Thyroid gland (tissue), 4 donors: ENCODE results near the gene TNS2. TPM values are rescaled to one million over a fixed set of nuclear protein-coding genes. Genes with fewer than 3 reads are reported as not detected.
A peak's percentile ranks its signal among the peaks of the same experiment; 100 is the strongest.

Source experiments
- DNase-seq, 2 donors: peaks; one replicate each; pipeline ENCODE4 v3.0.0-alpha.2; 2019
- H3K27ac ChIP-seq, 3 donors: fragments of 200-600 bp; sonication (generic); 1 replicate in 2 of 3; 2 replicates in 1 of 3; pipeline ENCODE4 v1.5.1; 2016 to 2019; ENCODE audit warnings: mild to moderate bottlenecking in 1 of 3, moderate library complexity in 1 of 3
- H3K27me3 ChIP-seq: fragments of 200-600 bp; sonication (generic); one replicate; pipeline ENCODE4 v1.5.1; 2019
- H3K36me3 ChIP-seq, 2 donors: fragments of 200-600 bp; sonication (generic); one replicate each; pipeline ENCODE4 v1.5.1; 2016 to 2019
- H3K4me1 ChIP-seq, 2 donors: fragments of 200-600 bp; sonication (generic); one replicate each; pipeline ENCODE4 v1.5.1; 2017 to 2019
- H3K4me3 ChIP-seq, 3 donors: fragments of 200-600 bp; sonication (generic); replicated peaks in 1 of 3; 1 replicate in 2 of 3; 2 replicates in 1 of 3; pipeline ENCODE4 v1.5.1; 2016; ENCODE audit warnings: mild to moderate bottlenecking in 1 of 3
- H3K9me3 ChIP-seq: fragments of 200-600 bp; sonication (generic); one replicate; pipeline ENCODE4 v1.5.1; 2017
- POLR2A ChIP-seq, 2 donors: fragments of 450-650 bp; IDR thresholded peaks; one replicate each; pipeline ENCODE4 v1.6.1; 2017; ENCODE audit warnings: antibody characterized with exemption in 2 of 2, mild to moderate bottlenecking in 2 of 2, moderate library complexity in 1 of 2
- WGBS, 2 donors: methylation state at CpG; one replicate each; pipeline ENCODE4 v1.1.5; 2017; 5-methylcytosine and 5-hydroxymethylcytosine counted together
- intact Hi-C: fragments of 100-400 bp; cut with DNase I; formaldehyde crosslinking; loops from one replicate; pipeline ENCODE4 v1.15.1; 2023
- total RNA-seq, 4 donors: library from RNA; depleted of rRNA; stranded (reverse); fragments of >200 nt; gene quantifications; one replicate each; pipeline ENCODE4 v1.2.3, GENCODE V29; 2016
- TF ChIP-seq, protein P1 (sequence below), 6 experiments: fragments of 200-600 bp in 3 of 6; fragments of 450-650 bp in 3 of 6; sonication (generic) in 3 of 6; IDR thresholded peaks; one replicate each; pipeline ENCODE4 v1.5.1; 2016 to 2019; ENCODE audit warnings: antibody characterized with exemption in 6 of 6, mild to moderate bottlenecking in 2 of 6, inconsistent platforms in 1 of 6, moderate library complexity in 1 of 6

TNS2 gene
- total RNA-seq, 4 donors from 2014 or later = 86.7 to 179 (median 114) TPM

DNA sequence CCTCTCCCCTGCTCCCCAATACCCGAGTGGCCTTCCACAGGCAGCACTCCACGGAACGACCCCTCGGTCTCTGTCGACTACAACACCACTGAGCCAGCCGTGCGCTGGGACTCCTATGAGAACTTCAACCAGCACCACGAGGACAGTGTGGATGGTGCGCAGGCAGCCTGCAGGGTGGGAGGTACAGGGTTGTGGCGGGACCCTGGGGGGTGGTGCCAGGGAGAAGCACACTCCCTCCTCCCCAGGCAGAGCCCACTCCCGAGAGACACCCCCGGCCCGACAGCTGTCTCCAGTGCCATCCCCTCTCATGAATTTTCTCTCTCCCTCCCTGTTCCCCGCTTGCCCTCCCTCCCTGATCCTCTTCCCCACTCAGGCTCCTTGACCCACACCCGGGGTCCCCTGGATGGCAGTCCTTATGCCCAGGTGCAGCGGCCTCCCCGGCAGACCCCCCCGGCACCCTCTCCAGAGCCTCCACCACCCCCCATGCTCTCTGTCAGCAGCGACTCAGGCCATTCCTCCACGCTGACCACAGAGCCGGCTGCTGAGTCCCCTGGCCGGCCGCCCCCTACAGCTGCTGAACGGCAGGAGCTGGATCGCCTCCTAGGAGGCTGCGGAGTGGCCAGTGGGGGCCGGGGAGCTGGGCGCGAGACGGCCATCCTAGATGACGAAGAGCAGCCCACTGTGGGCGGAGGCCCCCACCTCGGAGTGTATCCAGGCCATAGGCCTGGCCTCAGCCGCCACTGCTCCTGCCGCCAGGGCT is 9.0 kb downstream of the TNS2 start:
- no peaks in the 10 kb centered on the region for H3K27me3 ChIP-seq
- H3K36me3 ChIP-seq = peaks cover 29 to 43% of the 10 kb centered on the region in 2 donors
- intact Hi-C loops = no loop called here
- 81 to 91% methylated on average over 18 to 30 of the region's 35 CpGs for WGBS, 2 donors
- peaks cover 29 to 57% of the 10 kb centered on the region in 2 donors for H3K4me1 ChIP-seq
- H3K9me3 ChIP-seq = no peaks in the 10 kb centered on the region
- no peak overlapping the region for H3K4me3 ChIP-seq
- TF ChIP-seq, protein P1, sequence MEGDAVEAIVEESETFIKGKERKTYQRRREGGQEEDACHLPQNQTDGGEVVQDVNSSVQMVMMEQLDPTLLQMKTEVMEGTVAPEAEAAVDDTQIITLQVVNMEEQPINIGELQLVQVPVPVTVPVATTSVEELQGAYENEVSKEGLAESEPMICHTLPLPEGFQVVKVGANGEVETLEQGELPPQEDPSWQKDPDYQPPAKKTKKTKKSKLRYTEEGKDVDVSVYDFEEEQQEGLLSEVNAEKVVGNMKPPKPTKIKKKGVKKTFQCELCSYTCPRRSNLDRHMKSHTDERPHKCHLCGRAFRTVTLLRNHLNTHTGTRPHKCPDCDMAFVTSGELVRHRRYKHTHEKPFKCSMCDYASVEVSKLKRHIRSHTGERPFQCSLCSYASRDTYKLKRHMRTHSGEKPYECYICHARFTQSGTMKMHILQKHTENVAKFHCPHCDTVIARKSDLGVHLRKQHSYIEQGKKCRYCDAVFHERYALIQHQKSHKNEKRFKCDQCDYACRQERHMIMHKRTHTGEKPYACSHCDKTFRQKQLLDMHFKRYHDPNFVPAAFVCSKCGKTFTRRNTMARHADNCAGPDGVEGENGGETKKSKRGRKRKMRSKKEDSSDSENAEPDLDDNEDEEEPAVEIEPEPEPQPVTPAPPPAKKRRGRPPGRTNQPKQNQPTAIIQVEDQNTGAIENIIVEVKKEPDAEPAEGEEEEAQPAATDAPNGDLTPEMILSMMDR (IDR thresholded peaks at IDR 0.05) = no peak
- no peak for TF ChIP-seq POLR2A (IDR thresholded peaks at IDR 0.05)
- DNase-seq = no peak
- H3K27ac ChIP-seq = peak overlapping the region in 1 of 3 donors; percentile 6

DNA sequence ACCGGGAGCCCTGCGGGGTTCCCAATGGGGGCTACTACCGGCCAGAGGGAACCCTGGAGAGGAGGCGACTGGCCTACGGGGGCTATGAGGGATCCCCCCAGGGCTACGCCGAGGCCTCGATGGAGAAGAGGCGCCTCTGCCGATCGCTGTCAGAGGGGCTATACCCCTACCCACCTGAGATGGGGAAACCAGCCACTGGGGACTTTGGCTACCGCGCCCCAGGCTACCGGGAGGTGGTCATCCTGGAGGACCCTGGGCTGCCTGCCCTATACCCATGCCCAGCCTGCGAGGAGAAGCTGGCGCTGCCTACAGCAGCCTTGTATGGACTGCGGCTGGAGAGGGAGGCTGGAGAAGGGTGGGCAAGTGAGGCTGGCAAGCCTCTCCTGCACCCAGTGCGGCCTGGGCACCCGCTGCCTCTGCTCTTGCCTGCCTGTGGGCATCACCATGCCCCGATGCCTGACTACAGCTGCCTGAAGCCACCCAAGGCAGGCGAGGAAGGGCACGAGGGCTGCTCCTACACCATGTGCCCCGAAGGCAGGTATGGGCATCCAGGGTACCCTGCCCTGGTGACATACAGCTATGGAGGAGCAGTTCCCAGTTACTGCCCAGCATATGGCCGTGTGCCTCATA is 9.7 kb downstream of the TNS2 start:
- Histone ChIP-seq H3K36me3 (peaks cover 29 to 44% of the 10 kb centered on the region in 2 donors), H3K27ac (peak overlapping the region in 1 of 3 donors; percentile 6), H3K4me1 (peaks cover 28 to 57% of the 10 kb centered on the region in 2 donors), H3K27me3 (no peaks in the 10 kb centered on the region), H3K9me3 (no peaks in the 10 kb centered on the region), H3K4me3 (no peak overlapping the region)
- 88 to 92% methylated on average over 10 to 18 of the region's 24 CpGs for WGBS, 2 donors
- intact Hi-C loops = loop anchor here (10.0 kb wide), 1 partner anchor 135 kb away; no protein-coding TSS in a partner anchor
- no peak for DNase-seq
- TF ChIP-seq, protein P1 (IDR thresholded peaks at IDR 0.05) = no peak
- TF ChIP-seq POLR2A (IDR thresholded peaks at IDR 0.05) = no peak

DNA sequence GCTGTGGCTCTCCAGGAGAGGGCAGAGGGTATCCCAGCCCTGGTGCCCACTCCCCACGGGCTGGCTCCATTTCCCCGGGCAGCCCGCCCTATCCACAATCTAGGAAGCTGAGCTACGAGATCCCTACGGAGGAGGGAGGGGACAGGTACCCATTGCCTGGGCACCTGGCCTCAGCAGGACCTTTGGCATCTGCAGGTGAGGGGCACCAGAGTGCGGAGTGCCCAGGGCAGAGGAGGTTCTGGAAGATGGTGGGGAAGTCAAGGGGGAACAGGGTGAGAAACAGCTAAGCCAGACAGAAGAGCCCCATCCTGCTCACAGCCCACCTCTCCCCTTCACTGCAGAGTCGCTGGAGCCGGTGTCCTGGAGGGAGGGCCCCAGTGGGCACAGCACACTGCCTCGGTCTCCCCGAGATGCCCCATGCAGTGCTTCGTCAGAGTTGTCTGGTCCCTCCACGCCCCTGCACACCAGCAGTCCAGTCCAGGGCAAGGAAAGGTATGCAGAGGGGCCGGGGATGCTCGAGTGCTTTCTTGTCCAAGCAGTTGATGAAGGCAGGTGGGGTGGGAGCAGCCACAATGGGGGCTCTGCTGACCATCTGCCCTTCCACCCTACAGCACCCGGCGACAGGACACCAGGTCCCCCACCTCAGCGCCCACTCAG is 10.3 kb downstream of the TNS2 start:
- Histone ChIP-seq H3K36me3 (peaks cover 29 to 44% of the 10 kb centered on the region in 2 donors), H3K27me3 (no peaks in the 10 kb centered on the region), H3K9me3 (no peaks in the 10 kb centered on the region), H3K27ac (peak overlapping the region in 2 of 3 donors; percentile 71 to 75), H3K4me3 (no peak overlapping the region), H3K4me1 (peaks cover 21 to 59% of the 10 kb centered on the region in 2 donors)
- intact Hi-C loops = loop anchor here (10.0 kb wide), 1 partner anchor 135 kb away; no protein-coding TSS in a partner anchor
- no peak for DNase-seq
- WGBS, 2 donors = 84 to 86% methylated on average over 7 to 12 of the region's 17 CpGs
- TF ChIP-seq, protein P1 (IDR thresholded peaks at IDR 0.05) = no peak
- no peak for TF ChIP-seq POLR2A (IDR thresholded peaks at IDR 0.05)

DNA sequence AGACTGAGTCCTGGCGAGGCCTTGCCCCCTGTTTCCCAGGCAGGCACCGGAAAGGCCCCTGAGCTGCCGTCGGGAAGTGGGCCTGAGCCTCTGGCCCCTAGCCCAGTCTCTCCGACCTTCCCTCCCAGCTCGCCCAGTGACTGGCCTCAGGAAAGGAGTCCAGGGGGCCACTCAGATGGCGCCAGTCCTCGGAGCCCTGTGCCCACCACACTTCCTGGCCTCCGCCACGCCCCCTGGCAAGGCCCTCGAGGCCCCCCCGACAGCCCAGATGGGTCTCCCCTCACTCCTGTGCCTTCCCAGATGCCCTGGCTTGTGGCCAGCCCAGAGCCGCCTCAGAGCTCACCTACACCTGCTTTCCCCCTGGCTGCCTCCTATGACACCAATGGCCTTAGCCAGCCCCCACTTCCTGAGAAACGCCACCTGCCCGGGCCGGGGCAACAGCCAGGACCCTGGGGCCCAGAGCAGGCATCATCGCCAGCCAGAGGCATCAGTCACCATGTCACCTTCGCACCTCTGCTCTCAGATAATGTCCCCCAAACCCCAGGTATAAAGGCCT is 10.9 kb downstream of the TNS2 start:
- Histone ChIP-seq H3K4me3 (no peak overlapping the region), H3K27me3 (no peaks in the 10 kb centered on the region), H3K4me1 (peaks cover 21 to 63% of the 10 kb centered on the region in 2 donors), H3K27ac (peak overlapping the region; percentile 56 to 75 (median 71)), H3K36me3 (peaks cover 29 to 44% of the 10 kb centered on the region in 2 donors), H3K9me3 (no peaks in the 10 kb centered on the region)
- intact Hi-C loops = loop anchor here (10.0 kb wide), 1 partner anchor 134 kb away; no protein-coding TSS in a partner anchor
- 46 to 60% methylated on average over 5 to 7 of the region's 18 CpGs for WGBS, 2 donors
- TF ChIP-seq POLR2A (IDR thresholded peaks at IDR 0.05) = no peak
- TF ChIP-seq, protein P1 (IDR thresholded peaks at IDR 0.05) = no peak
- DNase-seq = peak; percentile 64 to 65
